Astrocyte (in vitro differentiated cells and primary cell): ENCODE measurements around the gene ST3GAL2. TPM values are rescaled to one million over a fixed set of nuclear protein-coding genes. Genes with fewer than 3 reads are reported as not detected.
"Not testable (repeated sequence)": the region's sequence is repeated elsewhere in the genome, so short reads cannot be mapped to it uniquely, and the experiment has no call there.

Source experiments
- DNase-seq: peaks from one replicate; pipeline ENCODE4 v3.0.0-alpha.2; 2010; ENCODE audit warnings: low read depth
- FAIRE-seq: peaks from 2 replicates; lab custom pipeline; 2011; peaks lifted over from hg19 to GRCh38; lab: Jason Lieb, UNC
- H2AFZ ChIP-seq: 2 replicates; pipeline ENCODE4 v1.6.0; 2012; ENCODE audit warnings: low read depth, low read length, inconsistent platforms
- H3K27ac ChIP-seq: 2 replicates; pipeline ENCODE4 v1.5.1; 2011; ENCODE audit warnings: low read depth, low read length, inconsistent platforms
- H3K27me3 ChIP-seq: 2 replicates; pipeline ENCODE4 v1.6.0; 2011; ENCODE audit warnings: low read length, inconsistent platforms; ENCODE audit not compliant: insufficient read depth
- H3K36me3 ChIP-seq: 2 replicates; pipeline ENCODE4 v1.5.1; 2011; ENCODE audit warnings: low read length, inconsistent platforms; ENCODE audit not compliant: insufficient read depth
- H3K4me1 ChIP-seq: 2 replicates; pipeline ENCODE4 v1.5.1; 2011; ENCODE audit warnings: low read length, inconsistent platforms; ENCODE audit not compliant: insufficient read depth
- H3K4me2 ChIP-seq: 2 replicates; pipeline ENCODE4 v1.6.0; 2012; ENCODE audit warnings: low read length, inconsistent platforms
- H3K4me3 ChIP-seq: 2 replicates; pipeline ENCODE4 v1.5.1; 2011; ENCODE audit warnings: low read depth, mild to moderate bottlenecking, low read length, inconsistent platforms; ENCODE audit not compliant: insufficient read depth
- H3K79me2 ChIP-seq: 2 replicates; pipeline ENCODE4 v1.6.0; 2012; ENCODE audit warnings: mild to moderate bottlenecking, low read length, inconsistent platforms; ENCODE audit not compliant: insufficient read depth
- H3K9ac ChIP-seq: 2 replicates; pipeline ENCODE4 v1.6.0; 2012; ENCODE audit warnings: mild to moderate bottlenecking, low read length, inconsistent platforms
- H3K9me3 ChIP-seq: 2 replicates; pipeline ENCODE4 v1.5.1; 2012; ENCODE audit warnings: low read depth, mild to moderate bottlenecking, low read length, inconsistent platforms; ENCODE audit not compliant: insufficient read depth
- H4K20me1 ChIP-seq: 2 replicates; pipeline ENCODE4 v1.6.0; 2012; ENCODE audit warnings: low read length, inconsistent platforms; ENCODE audit not compliant: insufficient read depth
- H3K27ac Mint-ChIP-seq: one replicate; pipeline ENCODE4 v1.8.0; 2021; ENCODE audit warnings: mild to moderate bottlenecking, mixed read lengths; ENCODE audit not compliant: unreplicated experiment
- H3K27me3 Mint-ChIP-seq: one replicate; pipeline ENCODE4 v1.8.0; 2021; ENCODE audit warnings: low read depth, mixed read lengths; ENCODE audit not compliant: unreplicated experiment
- H3K36me3 Mint-ChIP-seq: one replicate; pipeline ENCODE4 v1.8.0; 2021; ENCODE audit warnings: low read depth, mixed read lengths; ENCODE audit not compliant: unreplicated experiment
- H3K4me1 Mint-ChIP-seq: one replicate; pipeline ENCODE4 v1.8.0; 2021; ENCODE audit warnings: low read depth, mixed read lengths; ENCODE audit not compliant: unreplicated experiment
- H3K4me3 Mint-ChIP-seq: one replicate; pipeline ENCODE4 v1.8.0; 2021; ENCODE audit warnings: mild to moderate bottlenecking, moderate library complexity, mixed read lengths; ENCODE audit not compliant: unreplicated experiment
- H3K9me3 Mint-ChIP-seq: one replicate; pipeline ENCODE4 v1.8.0; 2021; ENCODE audit warnings: mild to moderate bottlenecking, mixed read lengths; ENCODE audit not compliant: unreplicated experiment
- EZH2 ChIP-seq: IDR thresholded peaks from 2 replicates; pipeline ENCODE4 v1.6.1; 2012; ENCODE audit warnings: mild to moderate bottlenecking, low read length, inconsistent platforms; ENCODE audit not compliant: insufficient read depth
- total RNA-seq: library from RNA; stranded (reverse); gene quantifications from 2 replicates; pipeline ENCODE4 v1.2.1, GENCODE V29; 2021
- TF ChIP-seq, protein P1 (sequence below): IDR thresholded peaks from 2 replicates; pipeline ENCODE4 v1.5.1; 2011; ENCODE audit warnings: low read depth, mild to moderate bottlenecking, inconsistent platforms, low read length, moderate library complexity; ENCODE audit not compliant: insufficient read depth

Gene ST3GAL2
- total RNA-seq, 1 donor from 2014 or later, result 108 TPM

DNA sequence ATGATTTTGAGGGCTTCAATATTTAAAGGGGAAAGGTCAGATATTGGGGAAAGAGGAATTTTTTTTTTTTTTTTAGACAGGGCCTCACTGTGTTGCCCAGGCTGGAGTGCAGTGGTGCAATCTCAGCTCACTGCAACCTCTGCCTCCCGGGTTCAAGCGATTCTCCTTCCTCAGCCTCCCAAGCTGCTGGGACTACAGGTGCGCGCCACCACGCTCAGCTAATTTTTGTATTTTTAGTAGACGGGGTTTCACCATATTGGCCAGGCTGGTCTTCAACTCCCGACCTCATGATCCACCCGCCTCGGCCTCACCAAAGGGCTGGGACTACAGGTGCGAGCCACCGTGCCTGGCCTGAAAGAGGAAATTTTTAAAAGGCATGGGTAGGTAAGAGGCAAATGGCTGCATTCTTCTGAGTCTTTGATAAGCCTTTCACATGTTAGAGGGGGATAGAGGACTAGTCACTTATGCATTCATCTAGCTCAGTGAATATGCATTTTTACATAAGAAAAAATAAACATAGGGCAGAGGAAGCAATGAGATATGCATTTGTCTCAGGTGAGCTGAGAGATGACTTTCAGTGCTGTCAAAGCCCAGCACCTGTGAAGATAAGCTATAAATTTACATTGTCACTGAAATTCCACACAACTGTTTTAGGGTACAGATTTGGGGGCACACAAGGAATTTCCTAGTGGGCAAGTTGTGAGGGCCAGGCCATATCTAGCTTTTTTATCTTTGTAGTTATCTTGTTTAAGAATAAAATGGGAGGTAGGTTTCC lies 14.4 kb upstream of the ST3GAL2 start:
- Histone ChIP-seq H3K9me3 (no peaks in the 10 kb centered on the region), H3K4me2 (peak overlapping the region; percentile 88), H3K27me3 (no peaks in the 10 kb centered on the region), H4K20me1 (no peaks in the 10 kb centered on the region), H3K27ac (no peak overlapping the region), H3K9ac (peak overlapping the region; percentile 92), H2AFZ (peak overlapping the region; percentile 88), H3K4me1 (peaks cover 3% of the 10 kb centered on the region), H3K4me3 (peak overlapping the region; percentile 78), H3K79me2 (no peaks in the 10 kb centered on the region), H3K36me3 (no peaks in the 10 kb centered on the region)
- Mint-ChIP-seq H3K27ac (peak overlapping the region; percentile 96), H3K4me1 (no peaks in the 10 kb centered on the region), H3K36me3 (no peaks in the 10 kb centered on the region), H3K9me3 (peaks cover 2% of the 10 kb centered on the region), H3K4me3 (peak overlapping the region; percentile 89), H3K27me3 (no peaks in the 10 kb centered on the region)
- TF ChIP-seq, protein P1, sequence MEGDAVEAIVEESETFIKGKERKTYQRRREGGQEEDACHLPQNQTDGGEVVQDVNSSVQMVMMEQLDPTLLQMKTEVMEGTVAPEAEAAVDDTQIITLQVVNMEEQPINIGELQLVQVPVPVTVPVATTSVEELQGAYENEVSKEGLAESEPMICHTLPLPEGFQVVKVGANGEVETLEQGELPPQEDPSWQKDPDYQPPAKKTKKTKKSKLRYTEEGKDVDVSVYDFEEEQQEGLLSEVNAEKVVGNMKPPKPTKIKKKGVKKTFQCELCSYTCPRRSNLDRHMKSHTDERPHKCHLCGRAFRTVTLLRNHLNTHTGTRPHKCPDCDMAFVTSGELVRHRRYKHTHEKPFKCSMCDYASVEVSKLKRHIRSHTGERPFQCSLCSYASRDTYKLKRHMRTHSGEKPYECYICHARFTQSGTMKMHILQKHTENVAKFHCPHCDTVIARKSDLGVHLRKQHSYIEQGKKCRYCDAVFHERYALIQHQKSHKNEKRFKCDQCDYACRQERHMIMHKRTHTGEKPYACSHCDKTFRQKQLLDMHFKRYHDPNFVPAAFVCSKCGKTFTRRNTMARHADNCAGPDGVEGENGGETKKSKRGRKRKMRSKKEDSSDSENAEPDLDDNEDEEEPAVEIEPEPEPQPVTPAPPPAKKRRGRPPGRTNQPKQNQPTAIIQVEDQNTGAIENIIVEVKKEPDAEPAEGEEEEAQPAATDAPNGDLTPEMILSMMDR, result no peak
- TF ChIP-seq EZH2, result no peak
- no peak for FAIRE-seq
- DNase-seq, result no peak

- H3K27me3 Mint-ChIP-seq, H3K27ac Mint-ChIP-seq, H3K36me3 Mint-ChIP-seq, H3K27ac ChIP-seq, H3K79me2 ChIP-seq, H4K20me1 ChIP-seq, DNase-seq, H3K9me3 Mint-ChIP-seq, FAIRE-seq, H3K9me3 ChIP-seq, H3K4me3 ChIP-seq, H3K9ac ChIP-seq, H3K4me1 Mint-ChIP-seq, H3K27me3 ChIP-seq, H3K4me1 ChIP-seq, H3K4me3 Mint-ChIP-seq, H3K36me3 ChIP-seq: not testable (repeated sequence)
- Histone ChIP-seq H3K4me2 (peak overlapping the region; percentile 46), H2AFZ (peak overlapping the region; percentile 66)
These were observed 12.1 kb upstream of the ST3GAL2 start for GRCh38 chr16:70451004-70451340.

DNA sequence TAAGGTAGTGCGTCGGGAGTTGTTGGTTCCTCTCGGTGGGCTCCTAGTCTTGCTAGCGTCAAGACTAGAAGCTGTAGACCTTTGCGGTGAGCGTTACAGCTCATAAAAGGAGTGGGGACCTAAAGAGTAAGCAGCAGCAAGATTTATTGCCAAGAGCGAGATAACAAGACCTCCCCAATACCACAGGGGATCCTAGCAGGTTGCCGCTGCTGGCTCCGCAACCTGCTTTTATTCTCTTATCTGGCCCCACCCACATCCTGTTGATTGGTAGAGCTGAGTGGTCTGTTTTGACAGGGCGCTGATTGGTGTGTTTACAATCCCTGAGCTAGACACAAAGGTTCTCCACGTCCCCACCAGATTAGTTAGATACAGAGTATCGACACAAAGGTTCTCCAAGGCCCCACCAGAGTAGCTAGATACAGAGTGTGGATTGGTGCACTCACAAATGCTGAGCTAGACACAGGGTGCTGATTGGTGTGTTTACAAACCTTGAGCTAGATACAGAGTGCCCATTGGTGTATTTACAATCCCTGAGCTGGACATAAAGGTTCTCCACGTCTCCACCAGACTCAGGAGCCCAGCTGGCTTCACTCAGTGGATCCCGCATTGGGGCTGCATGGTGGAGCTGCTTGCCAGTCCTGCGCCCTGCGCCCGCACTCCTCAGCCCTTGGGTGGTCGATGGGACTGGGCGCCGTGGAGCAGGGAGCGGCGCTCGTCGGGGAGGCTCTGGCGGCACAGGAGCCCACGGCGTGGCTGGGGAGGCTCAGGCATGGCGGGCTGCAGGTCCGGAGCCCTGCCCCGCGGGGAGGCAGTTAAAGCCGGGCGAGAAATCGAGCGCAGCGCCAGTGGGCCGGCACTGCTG lies 11.5 kb upstream of the ST3GAL2 start:
- not testable (repeated sequence) for H3K4me3 Mint-ChIP-seq, H3K4me1 ChIP-seq, H3K79me2 ChIP-seq, FAIRE-seq, H3K4me3 ChIP-seq, H3K27me3 Mint-ChIP-seq, H3K9me3 ChIP-seq, H4K20me1 ChIP-seq, H3K36me3 Mint-ChIP-seq, H3K27ac ChIP-seq, H3K27me3 ChIP-seq, H3K4me1 Mint-ChIP-seq, H3K36me3 ChIP-seq, DNase-seq, H3K9ac ChIP-seq, H3K9me3 Mint-ChIP-seq, H3K27ac Mint-ChIP-seq
- Histone ChIP-seq H3K4me2 (peak overlapping the region; percentile 46), H2AFZ (peak overlapping the region; percentile 66)
